Astrocyte of the cerebellum (primary cell): ENCODE results near the gene TXNDC17.
A peak's percentile ranks its signal among the peaks of the same experiment; 100 is the strongest.

Experiments
- DNase-seq: peaks from one replicate; pipeline ENCODE4 v3.0.0-alpha.2; 2011; ENCODE audit warnings: low read depth
- H3K4me3 ChIP-seq: 2 replicates; pipeline ENCODE4 v1.5.1; 2011; ENCODE audit warnings: mild to moderate bottlenecking, low read depth, low read length, moderate library complexity
- in situ Hi-C: cut with HindIII; loops from 2 replicates; pipeline ENCODE4 v1.10.0; 2017; ENCODE audit warnings: low sequenced_read_pairs
- TF ChIP-seq, protein P1 (sequence below): IDR thresholded peaks from 2 replicates; pipeline ENCODE4 v1.5.1; 2012; ENCODE audit warnings: low read length, low read depth, moderate library complexity, mild to moderate bottlenecking; ENCODE audit errors: missing control alignments

TXNDC17 gene

DNA sequence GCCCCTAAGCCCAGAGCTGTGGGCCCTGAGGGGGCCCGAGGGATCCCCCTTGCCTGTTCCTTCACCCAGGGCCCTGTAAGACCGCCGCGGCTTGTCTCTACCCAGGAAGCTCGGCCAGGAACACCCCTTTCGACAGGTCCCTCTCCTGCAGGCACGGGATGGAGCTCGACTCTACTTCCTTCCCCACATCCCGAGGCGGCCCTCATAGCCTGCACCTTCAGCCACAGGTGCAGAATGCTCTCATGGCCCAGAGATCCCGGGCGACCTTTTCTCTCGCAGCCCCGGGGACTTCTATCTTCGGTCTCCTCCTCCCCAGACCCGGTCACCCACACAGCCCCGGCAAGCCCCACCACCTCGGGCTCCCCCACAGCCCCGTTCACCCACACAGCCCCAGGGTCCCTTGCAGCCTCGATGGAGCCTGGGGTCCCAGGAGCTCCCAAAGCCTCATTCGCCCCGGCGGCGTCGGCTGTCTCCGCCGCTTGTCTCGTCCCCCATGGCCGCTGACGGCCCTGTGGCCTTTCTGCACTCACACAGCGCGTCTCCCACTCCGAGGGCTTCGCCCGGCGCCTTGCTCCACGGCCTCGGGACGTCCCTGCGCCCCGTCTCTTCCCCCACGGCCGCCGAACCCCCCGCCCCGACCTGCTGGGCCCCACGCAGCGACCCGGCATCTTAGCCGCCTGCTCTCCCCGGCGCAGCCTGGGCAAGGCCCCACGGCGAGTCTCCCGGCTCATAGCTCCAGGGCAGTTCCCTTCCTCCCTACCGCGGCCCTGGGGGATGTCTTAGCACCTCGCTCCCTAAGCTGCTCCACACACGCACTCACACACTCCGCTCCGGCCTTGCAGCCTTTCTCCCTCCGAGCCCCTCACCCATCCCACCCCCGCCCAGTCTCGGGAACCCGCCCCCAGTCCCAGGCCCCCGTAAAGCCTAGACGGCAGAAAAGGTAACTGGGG lies 999 bp upstream of the TXNDC17 start:
- TF ChIP-seq, protein P1, sequence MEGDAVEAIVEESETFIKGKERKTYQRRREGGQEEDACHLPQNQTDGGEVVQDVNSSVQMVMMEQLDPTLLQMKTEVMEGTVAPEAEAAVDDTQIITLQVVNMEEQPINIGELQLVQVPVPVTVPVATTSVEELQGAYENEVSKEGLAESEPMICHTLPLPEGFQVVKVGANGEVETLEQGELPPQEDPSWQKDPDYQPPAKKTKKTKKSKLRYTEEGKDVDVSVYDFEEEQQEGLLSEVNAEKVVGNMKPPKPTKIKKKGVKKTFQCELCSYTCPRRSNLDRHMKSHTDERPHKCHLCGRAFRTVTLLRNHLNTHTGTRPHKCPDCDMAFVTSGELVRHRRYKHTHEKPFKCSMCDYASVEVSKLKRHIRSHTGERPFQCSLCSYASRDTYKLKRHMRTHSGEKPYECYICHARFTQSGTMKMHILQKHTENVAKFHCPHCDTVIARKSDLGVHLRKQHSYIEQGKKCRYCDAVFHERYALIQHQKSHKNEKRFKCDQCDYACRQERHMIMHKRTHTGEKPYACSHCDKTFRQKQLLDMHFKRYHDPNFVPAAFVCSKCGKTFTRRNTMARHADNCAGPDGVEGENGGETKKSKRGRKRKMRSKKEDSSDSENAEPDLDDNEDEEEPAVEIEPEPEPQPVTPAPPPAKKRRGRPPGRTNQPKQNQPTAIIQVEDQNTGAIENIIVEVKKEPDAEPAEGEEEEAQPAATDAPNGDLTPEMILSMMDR = no peak
- DNase-seq = no peak
- in situ Hi-C loops = no loop called here
- H3K4me3 ChIP-seq = peak overlapping the region; percentile 91

GRCh38 chr17:6641247-6641863 lies 495 bp downstream of the TXNDC17 start:
- DNase-seq = no peak
- H3K4me3 ChIP-seq = peak overlapping the region; percentile 91
- in situ Hi-C loops = no loop called here
- TF ChIP-seq, protein P1 = no peak

DNA sequence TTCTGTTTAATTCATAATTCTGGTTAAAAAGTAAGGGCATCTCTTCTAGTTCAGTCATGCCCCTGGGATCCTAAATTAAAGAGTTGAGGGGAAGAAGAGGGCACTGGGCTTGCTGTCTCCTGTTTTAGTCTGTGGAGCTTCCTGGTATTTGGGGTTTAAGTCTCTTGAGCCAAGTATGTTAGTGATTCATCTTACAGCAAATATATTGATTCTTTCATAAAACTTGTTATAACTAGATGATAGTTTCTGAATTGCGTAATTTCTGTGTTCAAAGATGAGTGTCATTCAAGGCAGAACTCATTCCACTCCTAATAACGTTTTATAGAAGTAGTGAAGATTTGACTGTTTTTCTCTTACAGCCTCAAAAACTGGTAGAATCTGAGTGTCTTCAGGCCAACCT lies 1.7 kb downstream of the TXNDC17 start:
- in situ Hi-C loops = no loop called here
- DNase-seq = no peak
- no peak overlapping the region for H3K4me3 ChIP-seq
- TF ChIP-seq, protein P1 = no peak

GRCh38 chr17:6643451-6644125 lies 2.7 kb downstream of the TXNDC17 start:
- TF ChIP-seq, protein P1 = no peak
- in situ Hi-C loops = no loop called here
- DNase-seq = peak; percentile 80
- H3K4me3 ChIP-seq = no peak overlapping the region

DNA sequence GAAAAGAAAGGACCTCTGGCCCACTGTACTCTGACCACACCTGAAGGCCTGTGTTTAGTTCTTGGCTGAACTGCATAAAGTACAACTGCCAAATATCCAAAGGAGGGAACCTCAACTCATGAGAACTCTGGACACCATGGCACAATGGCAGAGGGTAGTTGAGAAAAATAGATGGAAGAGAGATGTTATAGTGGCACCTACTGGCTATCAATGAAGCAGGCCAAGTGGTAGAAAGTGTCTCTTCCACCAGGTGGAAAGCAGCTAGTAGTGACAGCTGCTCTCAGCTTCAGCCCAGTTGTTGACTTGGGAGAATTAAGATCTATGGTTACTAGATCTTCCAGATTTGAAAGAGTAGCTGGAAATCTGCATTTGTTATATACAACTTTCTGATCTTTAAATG lies 7.3 kb downstream of the TXNDC17 start:
- in situ Hi-C loops = no loop called here
- H3K4me3 ChIP-seq = no peak overlapping the region
- DNase-seq = no peak
- TF ChIP-seq, protein P1 = peak; percentile 32

DNA sequence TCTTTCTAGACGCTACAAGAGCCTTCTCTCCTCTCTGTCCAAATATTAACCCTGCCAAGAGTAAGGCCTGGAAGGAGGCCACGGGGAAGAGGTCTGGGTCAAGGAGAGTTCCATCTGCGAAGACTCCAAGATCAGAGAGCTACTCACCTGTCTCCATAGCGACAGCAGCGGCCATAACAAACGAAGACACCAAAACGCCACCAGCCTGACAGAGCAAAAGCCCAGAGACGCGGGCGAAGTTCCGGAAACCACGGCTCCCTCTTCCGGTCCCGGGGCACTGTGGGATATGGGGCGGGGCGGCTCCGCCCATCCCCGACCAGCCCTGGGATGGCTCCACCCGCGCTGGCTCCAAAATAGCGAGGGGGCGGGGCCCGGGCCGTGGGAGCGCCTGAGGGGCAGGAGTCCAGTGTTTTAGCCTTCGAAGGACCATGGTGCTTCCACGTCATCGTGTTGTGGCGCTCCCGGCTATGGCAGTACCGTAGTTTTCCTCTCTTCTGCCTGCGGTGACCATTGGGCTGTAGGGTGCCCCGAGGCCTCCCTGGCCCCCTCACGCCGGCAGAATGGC lies 10.6 kb downstream of the TXNDC17 start, which contains the start of the genes C17orf100 and MED31:
Gene C17orf100, plus strand, starts transcription at position 409 of the 565 bp plus-strand sequence. Its CDS starts 152 bp downstream, at position 561.
Gene MED31, minus strand, starts transcription at position 252 of the 565 bp plus-strand sequence. Its CDS starts 77 bp downstream, at position 175.
- TF ChIP-seq, protein P1 = no peak
- in situ Hi-C loops = no loop called here
- peak within 1 kb of the TSS; percentile 86 for H3K4me3 ChIP-seq
- DNase-seq = peak; percentile 65
